ENCODE data around the gene PPFIA2.

GRCh38 chr12:81375969-81376368, 383.2 kb downstream of the PPFIA2 start:
- TF ChIP-seq CTCF (IDR thresholded peaks at IDR 0.05): no peak
- TF ChIP-seq POLR2AphosphoS5 (IDR thresholded peaks at IDR 0.05): no peak
- no peak for TF ChIP-seq POLR2A (IDR thresholded peaks at IDR 0.05; ENCODE audit: low read depth)
- no peak for TF ChIP-seq EP300 (IDR thresholded peaks at IDR 0.05)

Measured in esophagus muscularis mucosa (tissue), 4 donors.